ENCODE results near the gene MYH7B. TPM values are rescaled to one million over a fixed set of nuclear protein-coding genes. Genes with fewer than 3 reads are reported as not detected.

Gene MYH7B
- total RNA-seq, 1 experiment from 2014 or later, result 0.34 TPM

- H3K4me3 ChIP-seq (ENCODE audit: low read depth, low read length, poor library complexity, severe bottlenecking), result no peak overlapping the region
- BruUV-seq (replicated peaks), result no TSS peak
- no peaks in the 10 kb centered on the region for H3K36me3 ChIP-seq (ENCODE audit: insufficient read depth, low read length, poor library complexity, severe bottlenecking)
- H3K27ac ChIP-seq (ENCODE audit: low read depth, low read length, poor library complexity, severe bottlenecking), result no peak overlapping the region
- no peaks in the 10 kb centered on the region for H3K4me1 ChIP-seq (ENCODE audit: insufficient read depth, low read length, poor library complexity, severe bottlenecking)
- DNase-seq (ENCODE audit: low spot score), result no peak
- ChIA-PET POLR2A (ENCODE audit: low non-redundant PET) (no interaction called here), CTCF (no interaction called here)
- H3K9me3 ChIP-seq (ENCODE audit: low read depth, low read length, poor library complexity, severe bottlenecking), result no peaks in the 10 kb centered on the region
- TF ChIP-seq CTCF (conservative IDR thresholded peaks at IDR 0.05; ENCODE audit: low read depth, low read length), result no peak
- TF ChIP-seq EZH2 (IDR thresholded peaks at IDR 0.05; ENCODE audit: borderline replicate concordance, low read depth, low read length, poor library complexity, severe bottlenecking), result no peak
- intact Hi-C loops (cut with micrococcal nuclease; ENCODE audit: unreplicated experiment), result no loop called here
- no peaks in the 10 kb centered on the region for H3K27me3 ChIP-seq (replicated peaks; ENCODE audit: insufficient read depth, low read depth, low read length, poor library complexity)
These were observed 18.6 kb downstream of the MYH7B start for GRCh38 chr20:34974246-34974645.

GRCh38 chr20:34976286-34976685 lies 20.6 kb downstream of the MYH7B start:
- BruUV-seq (replicated peaks), result no TSS peak
- Histone ChIP-seq H3K4me1 (ENCODE audit: insufficient read depth, low read length, poor library complexity, severe bottlenecking) (no peaks in the 10 kb centered on the region), H3K36me3 (ENCODE audit: insufficient read depth, low read length, poor library complexity, severe bottlenecking) (no peaks in the 10 kb centered on the region), H3K4me3 (ENCODE audit: low read depth, low read length, poor library complexity, severe bottlenecking) (no peak overlapping the region), H3K27me3 (replicated peaks; ENCODE audit: insufficient read depth, low read depth, low read length, poor library complexity) (no peaks in the 10 kb centered on the region), H3K27ac (ENCODE audit: low read depth, low read length, poor library complexity, severe bottlenecking) (no peak overlapping the region), H3K9me3 (ENCODE audit: low read depth, low read length, poor library complexity, severe bottlenecking) (no peaks in the 10 kb centered on the region)
- CTCF ChIA-PET, result no interaction called here
- intact Hi-C loops (cut with micrococcal nuclease; ENCODE audit: unreplicated experiment), result no loop called here
- POLR2A ChIA-PET (ENCODE audit: low non-redundant PET), result interaction anchor here (0.6 kb wide), 1 partner anchor 299 kb away, joined by 3 read pairs; no protein-coding TSS in a partner anchor
- TF ChIP-seq EZH2 (IDR thresholded peaks at IDR 0.05; ENCODE audit: borderline replicate concordance, low read depth, low read length, poor library complexity, severe bottlenecking), result no peak
- TF ChIP-seq CTCF (conservative IDR thresholded peaks at IDR 0.05; ENCODE audit: low read depth, low read length), result no peak
- no peak for DNase-seq (ENCODE audit: low spot score)

- ChIA-PET POLR2A (ENCODE audit: low non-redundant PET) (no interaction called here), CTCF (no interaction called here)
- no peak overlapping the region for H3K4me3 ChIP-seq (ENCODE audit: low read depth, low read length, poor library complexity, severe bottlenecking)
- no TSS peak for BruUV-seq (replicated peaks)
- H3K27ac ChIP-seq (ENCODE audit: low read depth, low read length, poor library complexity, severe bottlenecking), result no peak overlapping the region
- TF ChIP-seq CTCF (conservative IDR thresholded peaks at IDR 0.05; ENCODE audit: low read depth, low read length), result no peak
- TF ChIP-seq EZH2 (IDR thresholded peaks at IDR 0.05; ENCODE audit: borderline replicate concordance, low read depth, low read length, poor library complexity, severe bottlenecking), result no peak
- H3K27me3 ChIP-seq (replicated peaks; ENCODE audit: insufficient read depth, low read depth, low read length, poor library complexity), result no peaks in the 10 kb centered on the region
- no peak for DNase-seq (ENCODE audit: low spot score)
- intact Hi-C loops (cut with micrococcal nuclease; ENCODE audit: unreplicated experiment), result no loop called here
- H3K9me3 ChIP-seq (ENCODE audit: low read depth, low read length, poor library complexity, severe bottlenecking), result no peaks in the 10 kb centered on the region
- H3K36me3 ChIP-seq (ENCODE audit: insufficient read depth, low read length, poor library complexity, severe bottlenecking), result no peaks in the 10 kb centered on the region
- H3K4me1 ChIP-seq (ENCODE audit: insufficient read depth, low read length, poor library complexity, severe bottlenecking), result no peaks in the 10 kb centered on the region
These were observed 21.9 kb downstream of the MYH7B start for GRCh38 chr20:34977365-34978091.
